HG03432 (cell line): ENCODE results near the gene TSPAN19.

ENCODE experiments used
- ATAC-seq: cut with Tn5 transposase; IDR thresholded peaks from one replicate; pipeline ENCODE4 v1.9.1; 2021; ENCODE audit warnings: mild to moderate bottlenecking, moderate library complexity; ENCODE audit not compliant: unreplicated experiment

Gene TSPAN19

GRCh38 chr12:85002778-85003296 is 33.2 kb downstream of the TSPAN19 start:
- peak; percentile 56 for ATAC-seq

- ATAC-seq, result no peak
Measured at GRCh38 chr12:85000729-85001128, 35.3 kb downstream of the TSPAN19 start.

GRCh38 chr12:84998341-84998740 is 37.7 kb downstream of the TSPAN19 start:
- ATAC-seq, result no peak

GRCh38 chr12:84996759-84997158 is 39.3 kb downstream of the TSPAN19 start:
- no peak for ATAC-seq

GRCh38 chr12:84995641-84996040 is 40.4 kb downstream of the TSPAN19 start:
- ATAC-seq, result no peak

GRCh38 chr12:84994426-84994825 is 41.7 kb downstream of the TSPAN19 start:
- no peak for ATAC-seq

- no peak for ATAC-seq
Measured at GRCh38 chr12:84986586-84986985, 49.5 kb downstream of the TSPAN19 start.

- no peak for ATAC-seq
Measured at GRCh38 chr12:84986117-84986516, 50.0 kb downstream of the TSPAN19 start.

GRCh38 chr12:84983289-84983688 is 52.8 kb downstream of the TSPAN19 start:
- no peak for ATAC-seq

GRCh38 chr12:84982888-84983287 is 53.2 kb downstream of the TSPAN19 start:
- ATAC-seq, result no peak

- ATAC-seq, result no peak
Measured at GRCh38 chr12:84978921-84979320, 57.2 kb downstream of the TSPAN19 start.

- ATAC-seq, result no peak
Measured at GRCh38 chr12:84976133-84976532, 59.9 kb downstream of the TSPAN19 start.

- ATAC-seq, result no peak
Measured at GRCh38 chr12:84974155-84974815, 61.8 kb downstream of the TSPAN19 start.

- ATAC-seq, result no peak
Measured at GRCh38 chr12:84973026-84973425, 63.1 kb downstream of the TSPAN19 start.

GRCh38 chr12:84969226-84969625 is 66.9 kb downstream of the TSPAN19 start:
- no peak for ATAC-seq
